H1 (cell line): ENCODE measurements around the gene OSBPL3. TPM values are rescaled to one million over a fixed set of nuclear protein-coding genes. Genes with fewer than 3 reads are reported as not detected.

Experiments
- CTCF ChIA-PET: fragments of 300-600 bp; sonication (Branson Sonifier 250); formaldehyde crosslinking; loops from one replicate; lab custom pipeline; 2021; ENCODE audit not compliant: partially characterized antibody; lab: Charles Lee
- POLR2A ChIA-PET: fragments of 300-600 bp; sonication (Branson Sonifier 250); formaldehyde crosslinking; loops from one replicate; lab custom pipeline; 2021; ENCODE audit warnings: inconsistent platforms; ENCODE audit not compliant: partially characterized antibody; lab: Charles Lee
- DNase-seq, 2 experiments: peaks; one replicate each; pipeline versions ENCODE4 v3.0.0 to v3.0.0-alpha.2; 2010 to 2022; ENCODE audit warnings: low spot score in 2 of 2, low read depth in 1 of 2, mixed read lengths in 1 of 2
- FAIRE-seq: peaks from 2 replicates; lab custom pipeline; 2011; peaks lifted over from hg19 to GRCh38; lab: Jason Lieb, UNC
- H2AFZ ChIP-seq: 2 replicates; pipeline ENCODE4 v1.8.1; 2012; ENCODE audit warnings: low read length, inconsistent platforms
- H2AK5ac ChIP-seq: 2 replicates; pipeline ENCODE4 v1.6.1; 2013; ENCODE audit warnings: low read depth, low read length
- H2BK120ac ChIP-seq: replicated peaks from 2 replicates; pipeline ENCODE3; 2013; ENCODE audit warnings: low read depth, low read length, inconsistent platforms
- H2BK12ac ChIP-seq: 2 replicates; pipeline ENCODE4 v1.6.1; 2013; ENCODE audit warnings: low read depth, low read length
- H2BK15ac ChIP-seq: 2 replicates; pipeline ENCODE4 v1.6.1; 2013; ENCODE audit warnings: low read length
- H2BK20ac ChIP-seq: 2 replicates; pipeline ENCODE4 v1.6.1; 2013; ENCODE audit warnings: low read length
- H2BK5ac ChIP-seq: 2 replicates; pipeline ENCODE4 v1.6.1; 2013; ENCODE audit warnings: low read depth, low read length
- H3K14ac ChIP-seq: 2 replicates; pipeline ENCODE4 v1.6.1; 2013; ENCODE audit warnings: inconsistent platforms; ENCODE audit not compliant: insufficient read length
- H3K18ac ChIP-seq: 2 replicates; pipeline ENCODE4 v1.6.1; 2013; ENCODE audit warnings: low read length; ENCODE audit errors: extremely low read depth
- H3K23ac ChIP-seq: 2 replicates; pipeline ENCODE4 v1.6.1; 2013; ENCODE audit warnings: inconsistent platforms; ENCODE audit not compliant: insufficient read length
- H3K23me2 ChIP-seq: 2 replicates; pipeline ENCODE4 v1.6.1; 2013; ENCODE audit warnings: low read depth, low read length
- H3K27ac ChIP-seq: 2 replicates; pipeline ENCODE4 v1.6.1; 2011; ENCODE audit warnings: low read depth, low read length, inconsistent platforms
- H3K27me3 ChIP-seq, 4 experiments: replicated peaks in 1 of 4; 1 replicate in 1 of 4; 2 replicates in 3 of 4; pipeline versions ENCODE4 v1.6.1 to v1.8.1; 2011 to 2013; ENCODE audit warnings: low read length in 3 of 4, mild to moderate bottlenecking in 3 of 4, inconsistent platforms in 2 of 4, mixed read lengths in 2 of 4, moderate library complexity in 1 of 4; ENCODE audit not compliant: control insufficient read depth in 3 of 4, insufficient read depth in 3 of 4; ENCODE audit errors: extremely low read depth in 1 of 4
- H3K36me3 ChIP-seq, 4 experiments: 2 replicates each; pipeline versions ENCODE4 v1.6.1 to v1.8.1; 2011 to 2013; ENCODE audit warnings: mild to moderate bottlenecking in 4 of 4, low read length in 3 of 4, moderate library complexity in 2 of 4, control low read depth in 1 of 4, inconsistent platforms in 1 of 4; ENCODE audit not compliant: insufficient read depth in 4 of 4, control insufficient read depth in 2 of 4
- H3K4ac ChIP-seq: replicated peaks from 2 replicates; pipeline ENCODE3; 2013; ENCODE audit warnings: low read length, low read depth, mixed read lengths, inconsistent platforms; ENCODE audit not compliant: insufficient read length
- H3K4me1 ChIP-seq, 4 experiments: replicated peaks in 1 of 4; 1 replicate in 1 of 4; 2 replicates in 3 of 4; pipeline versions ENCODE4 v1.6.1 to v1.8.1; 2011 to 2013; ENCODE audit warnings: low read length in 3 of 4, inconsistent platforms in 2 of 4, mixed read lengths in 1 of 4; ENCODE audit not compliant: insufficient read depth in 4 of 4, control insufficient read depth in 3 of 4
- H3K4me2 ChIP-seq, 2 experiments: 2 replicates each; pipeline versions ENCODE4 v1.6.1 to v1.8.1; 2011 to 2013; ENCODE audit warnings: low read depth in 2 of 2, low read length in 2 of 2, control low read depth in 1 of 2, inconsistent platforms in 1 of 2, mild to moderate bottlenecking in 1 of 2; ENCODE audit not compliant: insufficient read depth in 1 of 2
- H3K4me3 ChIP-seq, 4 experiments: fragments of 200-600, 300-600 bp in 1 of 4; sonication (generic), shearing (Covaris generic), sonication (Bioruptor Twin) in 1 of 4; 2 replicates each; pipeline versions ENCODE4 v1.5.1 to v1.8.1; 2011 to 2016; ENCODE audit warnings: low read length in 4 of 4, low read depth in 3 of 4, control low read depth in 2 of 4, inconsistent platforms in 2 of 4, mild to moderate bottlenecking in 2 of 4, mixed read lengths in 1 of 4, moderate library complexity in 1 of 4; ENCODE audit not compliant: insufficient read depth in 2 of 4; ENCODE audit errors: extremely low read depth in 1 of 4
- H3K56ac ChIP-seq: replicated peaks from 2 replicates; pipeline ENCODE3; 2013; ENCODE audit warnings: low read depth, mild to moderate bottlenecking, mixed read lengths, low read length, inconsistent platforms; ENCODE audit not compliant: insufficient read length
- H3K79me1 ChIP-seq: 2 replicates; pipeline ENCODE4 v1.6.1; 2013; ENCODE audit warnings: low read depth, low read length, control low read depth
- H3K79me2 ChIP-seq, 2 experiments: 2 replicates each; pipeline versions ENCODE4 v1.6.1 to v1.8.1; 2012 to 2013; ENCODE audit warnings: low read length in 2 of 2, mild to moderate bottlenecking in 2 of 2, inconsistent platforms in 1 of 2; ENCODE audit not compliant: insufficient read depth in 2 of 2, control insufficient read depth in 1 of 2
- H3K9ac ChIP-seq, 4 experiments: replicated peaks in 1 of 4; 1 replicate in 1 of 4; 2 replicates in 3 of 4; pipeline versions ENCODE4 v1.6.1 to v1.8.1; 2011 to 2013; ENCODE audit warnings: low read depth in 3 of 4, low read length in 3 of 4, control low read depth in 2 of 4, mild to moderate bottlenecking in 2 of 4, moderate library complexity in 2 of 4, inconsistent platforms in 1 of 4; ENCODE audit errors: extremely low read depth in 1 of 4
- H3K9me3 ChIP-seq, 2 experiments: 2 replicates each; pipeline versions ENCODE4 v1.6.1 to v1.8.1; 2012 to 2013; ENCODE audit warnings: mild to moderate bottlenecking in 2 of 2, moderate library complexity in 2 of 2, control low read depth in 1 of 2, inconsistent platforms in 1 of 2, low read depth in 1 of 2, low read length in 1 of 2, mixed read lengths in 1 of 2; ENCODE audit not compliant: insufficient read depth in 2 of 2
- H4K20me1 ChIP-seq, 2 experiments: replicated peaks in 1 of 2; 2 replicates each; pipeline versions ENCODE3 to v1.8.1; 2011 to 2013; ENCODE audit warnings: inconsistent platforms in 2 of 2, low read length in 2 of 2, mild to moderate bottlenecking in 1 of 2; ENCODE audit not compliant: insufficient read depth in 2 of 2, control insufficient read depth in 1 of 2
- H4K5ac ChIP-seq: 2 replicates; pipeline ENCODE4 v1.6.1; 2013; ENCODE audit warnings: low read length, low read depth, mixed read lengths, inconsistent platforms; ENCODE audit not compliant: insufficient read length
- H4K8ac ChIP-seq: 2 replicates; pipeline ENCODE4 v1.8.0; 2013; ENCODE audit warnings: mild to moderate bottlenecking, moderate library complexity, low read length, inconsistent platforms; ENCODE audit not compliant: insufficient read depth; ENCODE audit errors: extremely low read depth
- H4K91ac ChIP-seq: replicated peaks from 2 replicates; pipeline ENCODE3; 2013; ENCODE audit warnings: low read length, mixed read lengths, inconsistent platforms; ENCODE audit not compliant: insufficient read length
- CHD2 ChIP-seq: IDR thresholded peaks from 2 replicates; pipeline ENCODE4 v1.6.1; 2012; ENCODE audit warnings: low read length, improper control_type of control experiment
- JUN ChIP-seq: IDR thresholded peaks from 2 replicates; pipeline ENCODE4 v1.6.1; 2011; ENCODE audit warnings: low read depth, mild to moderate bottlenecking, improper control_type of control experiment, low read length
- NANOG ChIP-seq: IDR thresholded peaks from 2 replicates; pipeline ENCODE4 v1.6.1; 2011; ENCODE audit warnings: low read length, low read depth, mild to moderate bottlenecking, inconsistent platforms; ENCODE audit not compliant: insufficient read depth, poor library complexity, severe bottlenecking
- RAD21 ChIP-seq, 2 experiments: IDR thresholded peaks in 1 of 2; conservative IDR thresholded peaks in 1 of 2; 2 replicates each; pipeline ENCODE4 v1.6.1; 2011; ENCODE audit warnings: low read depth in 2 of 2, low read length in 2 of 2, improper control_type of control experiment in 1 of 2, inconsistent platforms in 1 of 2, mild to moderate bottlenecking in 1 of 2, moderate library complexity in 1 of 2
- RNF2 ChIP-seq: fragments of 200-900, 300-1000 bp; sonication (generic); IDR thresholded peaks from 2 replicates; pipeline ENCODE4 v1.7.1; 2016; ENCODE audit warnings: borderline replicate concordance, low read depth, mild to moderate bottlenecking, antibody characterized with exemption, low read length; ENCODE audit not compliant: poor library complexity, severe bottlenecking; ENCODE audit errors: missing control alignments
- TBP ChIP-seq: IDR thresholded peaks from 2 replicates; pipeline ENCODE4 v1.6.1; 2011; ENCODE audit warnings: low read depth, low read length, improper control_type of control experiment
- TCF12 ChIP-seq: IDR thresholded peaks from 2 replicates; pipeline ENCODE4 v1.6.1; 2011; ENCODE audit warnings: low read depth, mild to moderate bottlenecking, low read length
- YY1 ChIP-seq: IDR thresholded peaks from 2 replicates; pipeline ENCODE4 v1.6.1; 2011; ENCODE audit warnings: low read depth, mild to moderate bottlenecking, low read length
- WGBS, 2 experiments: shearing (Covaris generic) in 1 of 2; methylation state at CpG; one replicate each; pipeline versions ENCODE4 v1.1.6 to v1.1.7; 2013 to 2015; ENCODE audit warnings: low lambda C conversion rate in 2 of 2, mixed read lengths in 2 of 2, inconsistent platforms in 1 of 2, low coverage in 1 of 2, missing lambda C conversion rate in 1 of 2; ENCODE audit not compliant: insufficient replicate concordance in 2 of 2, insufficient coverage in 1 of 2, insufficient read length in 1 of 2; ENCODE audit errors: extremely low coverage in 1 of 2, missing lambda C conversion rate in 1 of 2; 5-methylcytosine and 5-hydroxymethylcytosine counted together
- polyA plus RNA-seq, 7 experiments: library from polyadenylated mRNA; depleted of rRNA in 3 of 7; stranded (reverse) in 5 of 7; unstranded in 2 of 7; fragments of >200 nt in 5 of 7; fragments of 200-250 nt in 2 of 7; gene quantifications; 1 replicate in 5 of 7; 2 replicates in 1 of 7; 4 replicates in 1 of 7; pipeline versions ENCODE4 v1.2.1 to v1.2.3, GENCODE V29; 2011 to 2013; ENCODE audit warnings: missing spikeins in 2 of 7, mixed read lengths in 2 of 7
- total RNA-seq: library from RNA; stranded (reverse); fragmentation: NEBNext Ultra II Directional; extraction: Animal tissue kit (Norgen Biotek cat#: 25700); gene quantifications from 2 replicates; pipeline ENCODE4 v1.2.1, GENCODE V29; 2021

OSBPL3 gene
- total and polyA plus RNA-seq, 2 of the 8 experiments (the other 6 are each of a cell fraction or from before 2014, with no cell fraction given) = 2.8 to 13.9 TPM

DNA sequence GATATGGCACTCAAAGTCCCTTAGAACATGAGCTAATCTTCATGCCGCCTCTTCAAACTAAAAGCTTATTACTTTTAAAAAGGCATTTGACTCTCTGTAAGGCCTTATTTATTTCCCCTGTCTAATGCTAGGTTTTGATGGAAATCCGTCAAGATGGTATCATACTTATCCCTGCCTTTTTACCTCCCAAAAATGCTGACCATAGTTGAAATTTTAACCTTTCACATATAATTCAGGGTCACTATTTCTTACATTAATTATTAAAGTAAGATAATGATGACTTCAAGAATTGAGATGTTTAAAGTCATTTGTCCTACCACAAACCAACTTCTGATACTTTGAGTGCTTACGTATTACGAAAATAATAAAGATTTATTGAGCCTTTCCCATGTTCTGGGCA lies 12.3 kb upstream of the OSBPL3 start:
- ChIA-PET CTCF (interaction anchor here (0.7 to 0.8 kb wide), 2 partner anchors 11 to 195 kb away, joined by 3 to 5 read pairs; no protein-coding TSS in a partner anchor), POLR2A (no interaction called here)
- H3K4me2 ChIP-seq = no peak overlapping the region
- H4K91ac ChIP-seq = no peak overlapping the region
- H3K4me3 ChIP-seq = no peak overlapping the region
- H3K36me3 ChIP-seq = no peaks in the 10 kb centered on the region
- no peak for DNase-seq
- H3K79me1 ChIP-seq = no peaks in the 10 kb centered on the region
- H3K14ac ChIP-seq = no peak overlapping the region
- 93% methylated on average over 4 of the region's 4 CpGs; no CpG with 5 or more reads in 1 of the 2 experiments for WGBS, 2 experiments
- no peak overlapping the region for H4K8ac ChIP-seq
- no peak overlapping the region for H2AK5ac ChIP-seq
- no peak overlapping the region for H2BK5ac ChIP-seq
- no peak overlapping the region for H3K56ac ChIP-seq
- no peak overlapping the region for H2BK20ac ChIP-seq
- no peaks in the 10 kb centered on the region for H4K20me1 ChIP-seq
- H3K4ac ChIP-seq = no peak overlapping the region
- H3K27ac ChIP-seq = no peak overlapping the region
- H3K27me3 ChIP-seq = no peaks in the 10 kb centered on the region
- TF ChIP-seq RNF2 (no peak), NANOG (no peak), TCF12 (no peak), JUN (no peak), RAD21 (IDR thresholded peaks at IDR 0.05 in 1 of 2, conservative IDR thresholded peaks at IDR 0.05 in 1 of 2; ENCODE audit: low read depth in 2 of 2, low read length in 2 of 2) (no peak), YY1 (no peak), CHD2 (no peak), TBP (no peak)
- no peak overlapping the region for H3K18ac ChIP-seq
- no peak overlapping the region for H2BK15ac ChIP-seq
- H4K5ac ChIP-seq = no peak overlapping the region
- H2BK120ac ChIP-seq = no peak overlapping the region
- H3K23me2 ChIP-seq = no peaks in the 10 kb centered on the region
- H2AFZ ChIP-seq = no peak overlapping the region
- no peak overlapping the region for H3K23ac ChIP-seq
- H3K4me1 ChIP-seq = no peaks in the 10 kb centered on the region
- H3K9ac ChIP-seq = no peak overlapping the region
- no peak overlapping the region for H2BK12ac ChIP-seq
- no peaks in the 10 kb centered on the region for H3K9me3 ChIP-seq
- H3K79me2 ChIP-seq = no peaks in the 10 kb centered on the region
- no peak for FAIRE-seq
